ENCODE results near the gene SORBS2.
"Not testable (repeated sequence)": the region's sequence is repeated elsewhere in the genome, so short reads cannot be mapped to it uniquely, and the experiment has no call there.

Gene SORBS2

GRCh38 chr4:185562531-185562930 is 249.5 kb downstream of the SORBS2 start:
- DNase-seq (ENCODE audit: low read depth in 2 of 2): no peak

- no peak for DNase-seq (ENCODE audit: low read depth in 2 of 2)
Observed at GRCh38 chr4:185560316-185560715, 251.7 kb downstream of the SORBS2 start.

- DNase-seq (ENCODE audit: low read depth in 2 of 2): peak; percentile 11 to 16
Observed at GRCh38 chr4:185559915-185560281, 252.1 kb downstream of the SORBS2 start.

- not testable (repeated sequence) for DNase-seq (ENCODE audit: low read depth in 2 of 2)
Observed at GRCh38 chr4:185559251-185559914, 252.6 kb downstream of the SORBS2 start.

- DNase-seq (ENCODE audit: low read depth in 2 of 2): no peak
Observed at GRCh38 chr4:185554365-185555126, 257.4 kb downstream of the SORBS2 start.

- DNase-seq (ENCODE audit: low read depth in 2 of 2): no peak
Observed at GRCh38 chr4:185552254-185552653, 259.7 kb downstream of the SORBS2 start.

- no peak for DNase-seq (ENCODE audit: low read depth in 2 of 2)
Observed at GRCh38 chr4:185550933-185551332, 261.1 kb downstream of the SORBS2 start.

- no peak for DNase-seq (ENCODE audit: low read depth in 2 of 2)
Observed at GRCh38 chr4:185549095-185549639, 262.8 kb downstream of the SORBS2 start.

- no peak for DNase-seq (ENCODE audit: low read depth in 2 of 2)
Observed at GRCh38 chr4:185548587-185548986, 263.4 kb downstream of the SORBS2 start.

- no peak for DNase-seq (ENCODE audit: low read depth in 2 of 2)
Observed at GRCh38 chr4:185546335-185546734, 265.7 kb downstream of the SORBS2 start.

GRCh38 chr4:185542626-185543315 is 269.2 kb downstream of the SORBS2 start:
- DNase-seq (ENCODE audit: low read depth in 2 of 2): no peak

GRCh38 chr4:185541251-185541727 is 270.7 kb downstream of the SORBS2 start:
- DNase-seq (ENCODE audit: low read depth in 2 of 2): no peak

GRCh38 chr4:185540487-185541120 is 271.4 kb downstream of the SORBS2 start:
- DNase-seq (ENCODE audit: low read depth in 2 of 2): no peak

- DNase-seq (ENCODE audit: low read depth in 2 of 2): no peak
Observed at GRCh38 chr4:185540040-185540439, 272.0 kb downstream of the SORBS2 start.

GRCh38 chr4:185538806-185539205 is 273.2 kb downstream of the SORBS2 start:
- DNase-seq (ENCODE audit: low read depth in 2 of 2): no peak

- no peak for DNase-seq (ENCODE audit: low read depth in 2 of 2)
Observed at GRCh38 chr4:185536411-185536709, 275.6 kb downstream of the SORBS2 start.

GRCh38 chr4:185535612-185536410 is 276.2 kb downstream of the SORBS2 start:
- no peak for DNase-seq (ENCODE audit: low read depth in 2 of 2)
